HG03103 (cell line): Measurements from ENCODE around the gene TMED5.
"Not testable (repeated sequence)": the region's sequence is repeated elsewhere in the genome, so short reads cannot be mapped to it uniquely, and the experiment has no call there.

Source experiments
- ATAC-seq: cut with Tn5 transposase; IDR thresholded peaks from one replicate; pipeline ENCODE4 v1.9.1; 2021; ENCODE audit warnings: low read depth; ENCODE audit not compliant: unreplicated experiment

TMED5 gene

DNA sequence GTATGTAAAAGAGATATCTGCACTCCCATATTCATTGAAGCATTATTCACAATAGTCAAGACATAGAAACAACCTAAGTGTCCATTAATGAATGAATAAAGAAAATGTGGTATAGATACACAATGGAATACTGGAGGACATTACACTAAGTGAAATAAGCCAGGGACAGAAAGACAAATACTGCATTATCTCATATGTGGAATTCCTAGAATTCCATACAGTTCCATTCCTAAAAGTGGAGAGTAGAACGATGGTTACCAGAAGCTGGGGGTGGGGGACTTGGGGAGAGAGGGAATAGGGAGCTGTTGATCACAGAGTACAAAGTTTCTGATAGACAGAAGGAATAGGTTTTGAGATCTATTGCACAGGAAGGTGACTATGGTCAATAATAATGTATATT is 7.4 kb downstream of the TMED5 start:
- no peak for ATAC-seq

- ATAC-seq = no peak
These were observed 8.6 kb downstream of the TMED5 start for GRCh38 chr1:93171549-93172034.

DNA sequence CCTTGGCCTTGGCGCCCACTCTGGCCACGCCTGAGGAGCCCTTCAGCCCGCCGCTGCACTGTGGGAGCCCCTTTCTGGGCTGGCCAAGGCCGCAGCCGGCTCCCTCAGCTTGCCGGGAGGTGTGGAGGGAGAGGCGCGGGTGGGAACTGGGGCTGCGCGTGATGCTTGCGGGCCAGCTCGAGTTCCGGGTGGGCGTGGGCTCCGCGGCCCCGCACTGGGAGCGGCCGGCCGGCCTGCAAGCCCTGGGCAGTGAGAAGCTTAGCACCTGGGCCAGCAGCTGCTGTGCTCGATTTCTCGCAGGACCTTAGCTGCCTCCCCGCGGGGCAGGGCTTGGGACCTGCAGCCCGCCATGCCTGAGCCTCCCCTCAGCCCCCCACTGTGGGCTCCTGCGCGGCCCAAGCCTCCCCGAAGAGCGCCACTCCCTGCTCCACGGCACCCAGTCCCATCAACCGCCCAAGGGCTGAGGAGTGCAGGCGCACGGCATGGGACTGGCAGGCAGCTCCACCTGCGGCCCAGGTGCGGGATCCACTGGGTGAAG is 10.0 kb downstream of the TMED5 start:
- ATAC-seq = not testable (repeated sequence)

- ATAC-seq = no peak
These were observed 13.2 kb downstream of the TMED5 start for GRCh38 chr1:93167006-93167405.

- not testable (repeated sequence) for ATAC-seq
These were observed 14.3 kb downstream of the TMED5 start for GRCh38 chr1:93165895-93166294.

- ATAC-seq = no peak
These were observed 15.4 kb downstream of the TMED5 start for GRCh38 chr1:93164816-93165215.

- not testable (repeated sequence) for ATAC-seq
These were observed 16.9 kb downstream of the TMED5 start for GRCh38 chr1:93163314-93163713.

DNA sequence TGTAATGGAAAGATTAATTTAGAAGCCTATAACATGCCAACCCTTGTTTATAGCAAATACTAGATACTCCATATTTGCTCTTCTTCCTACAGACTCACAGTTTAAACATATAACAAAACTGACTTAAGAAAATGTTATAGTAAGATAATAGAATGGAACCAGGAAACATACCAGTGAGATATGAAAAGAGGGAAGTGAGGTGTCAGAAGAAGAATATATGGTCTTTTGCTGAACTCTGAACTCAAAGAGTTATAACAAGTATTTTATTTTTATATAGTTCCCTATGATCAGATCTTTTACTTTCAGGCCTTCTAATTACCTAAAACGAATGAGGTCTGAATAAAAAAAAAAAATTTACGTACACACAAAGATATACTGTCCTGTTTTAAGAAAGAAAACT is 20.9 kb downstream of the TMED5 start:
- no peak for ATAC-seq

DNA sequence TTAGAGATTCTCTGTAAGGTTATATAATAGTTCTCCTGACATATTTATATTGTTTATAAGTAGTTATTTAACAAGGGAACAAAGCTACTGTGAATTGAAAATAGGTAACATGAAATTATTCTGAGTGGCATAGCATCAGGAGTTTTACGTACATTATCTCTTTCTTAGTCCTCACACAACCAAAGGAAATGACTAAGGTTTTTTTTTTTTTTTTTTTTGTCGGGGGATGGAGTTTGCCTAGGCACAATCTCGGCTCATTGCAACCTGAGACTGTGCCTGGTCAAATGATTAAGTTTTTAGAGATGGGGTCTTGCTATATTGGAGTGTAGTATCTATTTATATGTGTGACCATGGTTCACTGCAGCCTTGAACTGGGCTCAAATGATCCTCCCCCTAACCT is 24.9 kb downstream of the TMED5 start:
- ATAC-seq = no peak

- no peak for ATAC-seq
These were observed 25.3 kb downstream of the TMED5 start for GRCh38 chr1:93154898-93155297.

DNA sequence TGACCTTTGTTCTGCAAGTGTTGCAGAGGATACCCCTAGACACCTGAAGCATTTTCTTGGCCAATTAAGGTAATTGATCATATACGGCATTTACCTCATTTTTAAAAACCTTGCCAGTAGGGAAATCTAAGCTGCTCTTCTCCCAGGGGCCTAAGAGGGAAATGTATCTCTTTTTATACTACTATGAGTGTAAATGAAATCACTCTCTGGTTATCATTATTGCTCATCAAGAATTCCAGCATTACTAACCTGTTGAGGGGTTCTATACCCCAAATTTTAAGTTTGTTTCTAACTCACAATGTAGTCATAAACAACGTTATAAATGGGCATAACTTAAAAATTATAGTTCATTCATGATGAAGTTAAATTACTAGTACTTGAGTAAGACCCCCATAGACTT is 27.4 kb downstream of the TMED5 start:
- no peak for ATAC-seq

- no peak for ATAC-seq
These were observed 28.7 kb downstream of the TMED5 start for GRCh38 chr1:93151474-93151873.

DNA sequence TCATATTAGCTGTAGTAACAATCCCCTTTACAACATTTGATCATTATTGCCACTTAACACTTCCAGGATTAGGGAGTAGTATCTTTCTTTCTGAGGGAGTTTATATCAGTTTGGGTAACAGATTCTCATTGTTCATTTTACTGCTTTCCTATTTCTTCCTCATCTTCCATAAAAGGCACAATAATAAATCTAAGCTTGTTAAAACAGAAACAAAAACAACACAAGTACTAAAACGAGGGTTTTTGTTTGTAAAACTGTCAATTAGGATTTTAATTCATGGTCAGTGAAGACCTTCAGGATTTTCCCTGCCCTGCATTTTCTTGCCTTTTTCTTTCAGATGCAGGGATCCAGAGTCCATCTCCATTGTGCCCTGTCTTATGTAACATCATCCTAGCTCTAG is 29.5 kb downstream of the TMED5 start:
- ATAC-seq = no peak

DNA sequence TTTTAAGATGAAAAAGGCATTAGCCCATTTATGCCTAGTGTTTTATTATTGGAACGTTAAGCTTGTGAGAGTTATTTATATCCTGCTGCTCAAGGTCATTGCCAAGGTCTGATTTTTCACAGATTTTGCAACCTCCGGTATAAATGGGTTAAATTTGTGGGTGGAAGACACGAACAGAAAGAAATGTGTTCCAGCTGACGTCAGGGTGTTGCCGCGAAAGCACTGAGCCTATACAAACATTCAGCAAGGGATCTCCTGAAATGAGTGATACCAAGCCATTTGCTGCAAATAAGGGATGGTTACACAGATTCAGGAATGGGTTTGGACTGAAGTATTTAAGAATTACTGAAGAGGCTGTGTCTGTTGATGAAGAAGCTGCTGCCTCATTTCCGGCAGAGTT is 32.2 kb downstream of the TMED5 start:
- no peak for ATAC-seq

- ATAC-seq = no peak
These were observed 36.4 kb downstream of the TMED5 start for GRCh38 chr1:93143769-93144168.

GRCh38 chr1:93143136-93143535 is 37.1 kb downstream of the TMED5 start:
- no peak for ATAC-seq

DNA sequence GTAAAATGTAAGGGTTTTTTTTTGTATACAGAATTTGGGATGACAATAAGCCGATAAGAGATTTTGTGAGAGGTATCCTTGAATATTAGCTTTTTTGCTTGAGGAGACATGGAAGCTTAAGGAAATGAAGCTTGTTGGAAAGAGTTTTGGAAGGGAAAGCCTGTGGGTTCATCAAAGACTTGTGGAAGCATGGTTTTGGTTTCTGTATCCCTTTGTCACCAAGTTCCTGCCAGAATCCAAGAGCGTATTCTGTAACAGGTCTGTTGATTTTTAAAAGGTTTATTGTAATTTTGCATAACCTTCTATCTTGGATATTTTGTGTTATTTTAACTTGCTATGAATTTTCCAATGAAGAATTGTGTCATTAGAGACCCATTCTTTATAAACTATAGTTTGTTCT is 38.1 kb downstream of the TMED5 start:
- no peak for ATAC-seq

DNA sequence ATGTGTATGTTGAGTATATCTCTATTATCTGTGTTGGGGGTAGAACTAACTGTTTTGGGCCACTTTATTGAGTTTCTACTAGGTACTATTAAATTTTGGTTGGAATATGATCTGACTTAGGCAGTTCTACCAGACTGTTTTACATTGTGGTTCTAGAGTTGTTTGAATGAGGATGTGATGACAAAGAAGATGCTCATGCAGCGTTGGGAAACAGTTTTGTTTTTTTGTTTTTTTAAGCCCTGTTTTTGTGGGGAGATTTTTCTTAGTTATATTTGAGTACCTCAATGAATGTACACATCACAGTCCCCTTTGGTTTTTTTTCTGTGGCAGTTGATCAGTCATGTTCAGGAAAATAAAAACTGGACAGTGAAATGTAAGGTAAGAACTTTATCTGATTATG is 40.1 kb downstream of the TMED5 start:
- no peak for ATAC-seq

DNA sequence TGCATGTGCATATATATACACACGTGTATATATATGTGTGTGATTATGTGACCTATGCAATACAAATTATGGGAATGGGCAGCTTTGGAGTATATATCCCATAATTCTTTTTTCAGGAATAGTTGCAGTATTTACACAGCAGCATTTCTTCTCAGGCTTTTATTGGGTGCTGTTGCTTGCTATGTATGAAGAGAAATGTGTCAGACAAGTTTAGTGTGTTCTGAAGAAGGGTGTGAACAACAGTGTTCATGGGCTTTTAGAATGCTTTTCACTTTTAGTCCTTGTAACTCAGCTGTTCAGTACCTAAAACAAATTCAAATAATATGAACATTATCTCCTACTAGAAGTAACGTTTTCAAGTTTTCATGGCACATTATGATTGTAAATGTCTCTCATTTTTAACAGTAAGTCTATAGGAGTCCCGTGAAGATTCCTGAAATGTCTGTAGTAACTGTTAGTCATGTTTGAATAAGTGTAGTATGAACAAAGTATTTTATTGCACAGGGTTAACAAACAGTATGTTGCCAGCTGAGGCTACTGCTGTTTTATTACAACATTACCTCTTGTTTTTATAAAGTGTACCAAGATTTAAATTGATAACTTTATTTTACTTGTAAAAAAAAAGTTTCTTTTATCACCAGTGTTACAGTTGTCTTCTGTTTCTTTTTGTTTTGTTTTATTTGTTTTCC is 42.5 kb downstream of the TMED5 start:
- ATAC-seq = no peak

DNA sequence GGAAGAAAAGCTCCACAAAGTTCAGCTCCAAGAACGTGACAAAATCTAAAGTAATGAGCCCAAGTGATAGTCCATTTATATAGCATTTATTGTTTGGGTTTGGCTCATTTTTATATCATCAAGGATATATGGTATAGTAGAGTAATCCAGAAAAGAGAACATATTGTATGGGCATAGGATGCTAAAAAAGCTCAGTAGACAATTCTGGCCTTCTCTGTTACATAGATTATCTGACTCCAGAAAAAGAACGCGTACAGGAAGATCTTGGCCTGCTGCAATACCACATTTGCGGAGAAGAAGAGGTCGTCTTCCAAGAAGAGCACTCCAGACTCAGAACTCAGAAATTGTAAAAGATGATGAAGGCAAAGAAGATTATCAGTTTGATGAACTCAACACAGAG is 43.8 kb downstream of the TMED5 start:
- no peak for ATAC-seq

- ATAC-seq = no peak
These were observed 47.6 kb downstream of the TMED5 start for GRCh38 chr1:93132638-93133037.

GRCh38 chr1:93129507-93130099 is 50.6 kb downstream of the TMED5 start:
- ATAC-seq = no peak
